Stimulated activated CD8-positive, alpha-beta memory T cell treated with anti-CD3 and anti-CD28 coated beads, Interleukin-12 subunit alpha, Interleukin-12 subunit beta, amount 100 ng/mL, for 4 hours (primary cell): ENCODE results near the gene NCAPG2.
"Not testable (repeated sequence)": the region's sequence is repeated elsewhere in the genome, so short reads cannot be mapped to it uniquely, and the experiment has no call there.

ENCODE experiments used
- DNase-seq: peaks from one replicate; pipeline ENCODE4 v3.0.0-alpha.2; 2020; ENCODE audit warnings: low read depth

Gene NCAPG2

GRCh38 chr7:158676171-158676840 lies 28.3 kb downstream of the NCAPG2 start:
- DNase-seq: no peak

GRCh38 chr7:158672975-158673374 lies 31.6 kb downstream of the NCAPG2 start:
- DNase-seq: no peak

GRCh38 chr7:158668086-158668485 lies 36.5 kb downstream of the NCAPG2 start:
- not testable (repeated sequence) for DNase-seq

- DNase-seq: not testable (repeated sequence)
Measured at GRCh38 chr7:158666966-158667678, 37.5 kb downstream of the NCAPG2 start.

- no peak for DNase-seq
Measured at GRCh38 chr7:158666401-158666800, 38.2 kb downstream of the NCAPG2 start.

- no peak for DNase-seq
Measured at GRCh38 chr7:158664406-158664805, 40.2 kb downstream of the NCAPG2 start.

- no peak for DNase-seq
Measured at GRCh38 chr7:158663428-158663741, 41.2 kb downstream of the NCAPG2 start.

GRCh38 chr7:158662610-158663427 lies 41.8 kb downstream of the NCAPG2 start:
- DNase-seq: no peak

GRCh38 chr7:158658475-158658874 lies 46.1 kb downstream of the NCAPG2 start:
- no peak for DNase-seq

GRCh38 chr7:158657189-158657746 lies 47.3 kb downstream of the NCAPG2 start:
- no peak for DNase-seq

GRCh38 chr7:158655931-158656441 lies 48.6 kb downstream of the NCAPG2 start:
- DNase-seq: no peak

GRCh38 chr7:158655507-158655906 lies 49.1 kb downstream of the NCAPG2 start:
- no peak for DNase-seq

GRCh38 chr7:158651968-158652565 lies 52.5 kb downstream of the NCAPG2 start:
- DNase-seq: no peak

GRCh38 chr7:158650821-158651225 lies 53.8 kb downstream of the NCAPG2 start:
- no peak for DNase-seq

- DNase-seq: no peak
Measured at GRCh38 chr7:158649279-158649678, 55.3 kb downstream of the NCAPG2 start.

- DNase-seq: no peak
Measured at GRCh38 chr7:158648787-158649186, 55.8 kb downstream of the NCAPG2 start.

GRCh38 chr7:158648168-158648567 lies 56.4 kb downstream of the NCAPG2 start:
- no peak for DNase-seq

- DNase-seq: no peak
Measured at GRCh38 chr7:158647475-158647792, 57.2 kb downstream of the NCAPG2 start.

- DNase-seq: no peak
Measured at GRCh38 chr7:158646766-158647474, 57.7 kb downstream of the NCAPG2 start.

- DNase-seq: no peak
Measured at GRCh38 chr7:158645842-158646241, 58.8 kb downstream of the NCAPG2 start.

- DNase-seq: no peak
Measured at GRCh38 chr7:158642149-158642548, 62.5 kb downstream of the NCAPG2 start.

- no peak for DNase-seq
Measured at GRCh38 chr7:158638001-158638400, 66.6 kb downstream of the NCAPG2 start.
